LNCAP (cell line): ENCODE data around the gene EPHA3.

Experiments used
- TF ChIP-seq, protein P1 (sequence below): fragments of 450-650 bp; IDR thresholded peaks from 2 replicates; pipeline ENCODE4 v1.5.1; 2017; ENCODE audit warnings: mild to moderate bottlenecking

The EPHA3 gene

DNA sequence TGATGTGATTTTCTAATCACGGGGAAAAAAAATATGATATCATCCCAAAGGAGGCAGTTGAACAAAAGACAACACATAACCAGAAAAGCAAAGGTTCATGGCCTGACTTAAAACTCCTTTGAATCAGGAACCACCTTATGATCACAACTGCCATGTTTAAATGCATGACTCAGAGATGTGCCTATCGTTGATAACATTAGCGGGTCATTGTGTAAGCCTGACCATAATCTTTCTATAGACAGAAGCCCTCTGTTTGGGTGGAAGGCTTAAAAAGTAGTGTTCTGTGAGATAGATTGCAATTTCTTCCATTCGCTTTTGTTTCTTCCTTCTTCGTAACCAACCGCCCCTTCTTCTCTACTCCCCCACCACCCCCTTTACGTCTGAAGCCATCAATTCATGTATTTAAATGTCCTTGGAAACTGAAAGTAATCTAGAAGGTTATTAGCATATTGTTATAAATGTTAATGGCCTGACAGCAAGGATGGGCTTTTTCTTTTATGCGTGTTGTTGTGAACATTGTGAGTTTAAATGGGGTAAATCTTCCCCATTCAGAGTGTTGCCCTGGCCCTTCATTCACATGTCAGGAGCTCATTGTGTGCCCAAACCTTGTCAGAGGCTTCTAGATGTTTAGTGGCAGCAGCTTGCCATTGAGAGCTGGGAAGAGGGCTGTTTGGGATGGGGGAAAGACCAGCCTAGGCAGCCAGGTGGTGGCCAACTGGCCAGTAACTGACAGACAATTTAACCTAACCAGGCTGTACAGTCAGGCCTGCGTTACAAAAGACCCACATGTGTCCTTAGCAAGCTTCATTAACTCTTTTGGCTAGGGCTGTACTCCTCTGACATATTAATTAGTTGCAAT is 64.5 kb downstream of the EPHA3 start:
- TF ChIP-seq, protein P1, sequence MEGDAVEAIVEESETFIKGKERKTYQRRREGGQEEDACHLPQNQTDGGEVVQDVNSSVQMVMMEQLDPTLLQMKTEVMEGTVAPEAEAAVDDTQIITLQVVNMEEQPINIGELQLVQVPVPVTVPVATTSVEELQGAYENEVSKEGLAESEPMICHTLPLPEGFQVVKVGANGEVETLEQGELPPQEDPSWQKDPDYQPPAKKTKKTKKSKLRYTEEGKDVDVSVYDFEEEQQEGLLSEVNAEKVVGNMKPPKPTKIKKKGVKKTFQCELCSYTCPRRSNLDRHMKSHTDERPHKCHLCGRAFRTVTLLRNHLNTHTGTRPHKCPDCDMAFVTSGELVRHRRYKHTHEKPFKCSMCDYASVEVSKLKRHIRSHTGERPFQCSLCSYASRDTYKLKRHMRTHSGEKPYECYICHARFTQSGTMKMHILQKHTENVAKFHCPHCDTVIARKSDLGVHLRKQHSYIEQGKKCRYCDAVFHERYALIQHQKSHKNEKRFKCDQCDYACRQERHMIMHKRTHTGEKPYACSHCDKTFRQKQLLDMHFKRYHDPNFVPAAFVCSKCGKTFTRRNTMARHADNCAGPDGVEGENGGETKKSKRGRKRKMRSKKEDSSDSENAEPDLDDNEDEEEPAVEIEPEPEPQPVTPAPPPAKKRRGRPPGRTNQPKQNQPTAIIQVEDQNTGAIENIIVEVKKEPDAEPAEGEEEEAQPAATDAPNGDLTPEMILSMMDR = no peak

DNA sequence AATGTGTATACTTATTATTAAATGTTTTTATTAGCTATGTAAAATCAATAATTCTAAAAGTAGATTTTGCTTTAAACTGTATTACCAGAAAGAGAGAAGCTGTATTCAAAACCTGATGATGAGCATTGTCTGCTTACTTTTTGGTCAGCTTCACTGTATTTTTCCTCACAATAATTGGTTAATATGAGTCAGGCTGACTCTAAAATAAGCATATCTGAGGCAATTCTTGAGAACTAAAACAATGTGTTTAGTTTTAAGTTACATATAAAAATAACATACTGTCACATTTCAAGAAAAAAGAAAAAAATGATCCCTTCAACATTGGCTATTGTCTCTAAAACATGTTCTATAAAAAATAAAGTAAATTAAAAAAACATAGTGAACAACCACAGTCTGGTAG is 66.1 kb downstream of the EPHA3 start:
- TF ChIP-seq, protein P1 = no peak

DNA sequence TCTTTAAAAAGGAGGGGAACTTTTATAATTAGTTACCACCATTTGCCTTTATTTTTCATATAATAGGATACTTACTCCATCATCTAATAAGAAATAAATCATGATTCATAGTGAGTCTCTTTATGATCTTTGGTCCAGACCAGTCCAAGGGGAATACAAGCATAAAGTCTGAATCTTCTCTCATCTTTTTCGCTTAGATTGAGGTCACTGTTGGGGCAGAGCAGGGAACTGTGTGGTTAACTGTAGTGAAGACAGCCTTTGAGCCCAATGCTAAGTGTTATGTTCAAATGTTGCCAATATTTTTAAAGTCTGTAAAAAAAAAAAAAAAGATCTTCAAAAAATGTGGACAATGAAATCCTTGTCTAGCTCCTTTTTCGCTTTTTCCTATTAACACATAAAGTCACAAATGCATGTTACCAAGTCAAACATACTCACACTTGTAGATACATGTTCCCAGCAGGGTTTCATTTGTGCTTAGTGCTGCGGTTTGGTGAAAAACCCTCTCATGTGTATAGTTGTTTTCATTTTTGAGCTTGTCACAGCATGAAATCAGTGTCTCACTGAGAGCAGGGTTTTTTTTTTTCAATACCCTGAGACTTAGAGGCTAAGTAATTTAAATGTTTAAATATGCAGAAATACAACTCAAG is 72.1 kb downstream of the EPHA3 start:
- TF ChIP-seq, protein P1 = no peak

DNA sequence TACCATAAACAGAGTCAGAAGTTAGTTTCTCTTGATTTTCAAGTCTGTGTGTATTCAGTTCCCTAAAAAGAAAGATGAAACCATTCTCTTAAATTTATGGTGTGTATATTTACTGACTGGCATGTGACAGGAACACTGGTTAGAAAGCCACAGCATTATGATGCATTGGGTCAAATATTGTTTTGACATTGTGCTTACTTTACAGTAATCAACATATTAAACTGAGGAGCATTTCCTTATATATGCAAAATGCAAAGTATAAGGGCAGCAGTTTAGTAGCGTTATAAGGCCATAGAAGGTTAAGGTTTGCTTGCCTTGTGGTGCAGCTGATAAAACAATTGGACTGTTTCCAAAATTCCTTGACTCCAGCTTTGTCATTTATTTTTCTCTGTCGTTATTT is 72.9 kb downstream of the EPHA3 start:
- TF ChIP-seq, protein P1 = no peak

DNA sequence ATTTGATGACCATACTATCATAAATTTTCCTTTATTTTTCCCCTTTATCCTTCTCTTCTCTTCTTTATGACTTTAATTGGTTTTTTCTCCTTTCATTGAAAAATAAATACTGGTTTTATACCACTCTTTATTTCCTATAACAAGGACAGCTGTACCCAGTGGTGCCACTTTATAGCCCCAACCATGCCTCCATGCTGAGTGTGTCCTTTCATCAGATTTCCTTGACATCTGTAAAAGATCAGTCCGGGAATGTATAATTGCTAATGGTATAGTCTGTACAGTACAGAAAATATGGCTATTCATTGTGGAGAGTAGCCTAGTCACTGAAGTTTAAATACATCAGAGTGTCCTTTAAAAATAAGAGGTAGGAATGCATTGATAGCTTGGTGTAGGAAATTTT is 74.6 kb downstream of the EPHA3 start:
- TF ChIP-seq, protein P1 = no peak

DNA sequence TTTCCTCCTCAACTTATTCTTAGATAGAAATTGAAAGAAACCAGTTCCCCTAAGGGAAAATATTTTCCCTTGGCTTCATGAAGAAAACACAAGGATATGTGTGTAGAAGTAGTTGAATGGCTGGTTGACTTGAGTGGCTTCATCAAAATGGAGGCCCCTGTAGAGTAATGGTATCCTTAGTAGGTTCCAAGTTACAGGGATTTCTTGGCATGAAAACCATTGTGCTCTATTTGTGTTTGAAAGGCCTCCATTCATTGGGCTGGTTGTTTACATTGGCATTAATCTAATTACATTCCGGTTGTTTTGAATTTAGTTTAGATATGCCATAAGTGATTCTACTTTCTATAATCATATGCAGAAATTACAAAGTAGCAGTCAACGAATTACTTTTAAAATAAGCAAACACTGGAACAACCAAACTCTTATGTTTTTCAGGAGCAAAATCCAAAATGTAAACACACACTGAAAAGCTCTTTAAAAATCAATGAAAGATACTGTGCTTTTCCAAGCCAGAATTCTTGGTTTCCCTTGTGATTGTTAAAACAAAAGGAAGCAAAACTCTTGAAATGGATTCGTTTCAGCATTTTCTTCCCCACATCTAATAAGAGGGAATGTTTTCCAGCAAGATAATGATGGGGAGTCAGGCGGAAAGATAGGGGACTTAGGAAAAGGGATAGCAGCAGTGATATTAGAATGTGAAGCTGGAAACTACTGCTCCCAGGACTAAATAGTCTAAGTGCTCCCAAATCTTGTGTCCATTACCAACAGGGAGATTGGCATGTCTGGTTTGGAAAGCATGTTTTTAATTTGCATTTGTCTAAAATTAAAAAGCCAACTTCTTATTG is 77.0 kb downstream of the EPHA3 start:
- TF ChIP-seq, protein P1 = no peak

DNA sequence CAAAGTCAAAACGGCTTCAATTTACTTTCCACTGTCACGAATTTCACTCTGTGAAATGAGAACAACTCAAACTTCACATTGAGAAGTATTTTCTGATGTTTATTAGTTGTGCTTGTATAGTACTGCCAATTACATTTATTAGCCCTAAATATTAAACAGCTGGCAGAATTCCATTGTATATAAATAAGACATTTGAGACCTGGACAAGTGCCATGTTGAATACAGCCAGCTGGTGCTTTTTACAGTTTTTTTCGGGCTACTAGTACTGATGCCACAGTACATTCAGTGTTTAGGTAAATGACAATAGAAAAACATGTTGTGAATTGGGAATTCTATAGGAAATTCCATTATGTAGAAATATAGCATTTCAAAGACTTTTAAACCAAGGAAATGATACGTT is 79.0 kb downstream of the EPHA3 start:
- TF ChIP-seq, protein P1 = no peak
